Activated effector memory CD4-positive, alpha-beta T cell treated with anti-CD3 and anti-CD28 coated beads, Interleukin-2, amount 50 U/mL, for 16 hours (primary cell): ENCODE measurements around the gene PLCL2.
"Not testable (repeated sequence)": the region's sequence is repeated elsewhere in the genome, so short reads cannot be mapped to it uniquely, and the experiment has no call there.

Source experiments
- DNase-seq: peaks from one replicate; pipeline ENCODE4 v3.0.0-alpha.2; 2020

Gene PLCL2

GRCh38 chr3:16978234-16978920 lies 93.6 kb downstream of the PLCL2 start:
- DNase-seq = no peak

GRCh38 chr3:16978921-16979271 lies 94.1 kb downstream of the PLCL2 start:
- no peak for DNase-seq

GRCh38 chr3:16979769-16980515 lies 95.2 kb downstream of the PLCL2 start:
- not testable (repeated sequence) for DNase-seq

- not testable (repeated sequence) for DNase-seq
Observed at GRCh38 chr3:16980526-16980925, 95.8 kb downstream of the PLCL2 start.

- DNase-seq = no peak
Observed at GRCh38 chr3:16982460-16982859, 97.7 kb downstream of the PLCL2 start.

GRCh38 chr3:16985608-16986007 lies 100.9 kb downstream of the PLCL2 start:
- no peak for DNase-seq

- no peak for DNase-seq
Observed at GRCh38 chr3:16987141-16987540, 102.4 kb downstream of the PLCL2 start.

- DNase-seq = no peak
Observed at GRCh38 chr3:16990163-16990562, 105.4 kb downstream of the PLCL2 start.

GRCh38 chr3:16992198-16992597 lies 107.4 kb downstream of the PLCL2 start:
- DNase-seq = no peak

- DNase-seq = no peak
Observed at GRCh38 chr3:16993227-16993626, 108.5 kb downstream of the PLCL2 start.

GRCh38 chr3:16994854-16995525 lies 110.2 kb downstream of the PLCL2 start:
- no peak for DNase-seq

GRCh38 chr3:16995601-16996000 lies 110.8 kb downstream of the PLCL2 start:
- no peak for DNase-seq

GRCh38 chr3:16998236-16998923 lies 113.6 kb downstream of the PLCL2 start:
- no peak for DNase-seq

GRCh38 chr3:16999161-16999560 lies 114.4 kb downstream of the PLCL2 start:
- no peak for DNase-seq

GRCh38 chr3:16999871-17000270 lies 115.1 kb downstream of the PLCL2 start:
- DNase-seq = no peak

- DNase-seq = no peak
Observed at GRCh38 chr3:17003457-17003856, 118.7 kb downstream of the PLCL2 start.

GRCh38 chr3:17006132-17006852 lies 121.5 kb downstream of the PLCL2 start:
- DNase-seq = no peak

GRCh38 chr3:17007284-17007683 lies 122.5 kb downstream of the PLCL2 start:
- no peak for DNase-seq

GRCh38 chr3:17009826-17010225 lies 125.1 kb downstream of the PLCL2 start:
- DNase-seq = no peak

GRCh38 chr3:17011728-17012338 lies 127.1 kb downstream of the PLCL2 start:
- DNase-seq = no peak

GRCh38 chr3:17013050-17013449 lies 128.3 kb downstream of the PLCL2 start:
- no peak for DNase-seq

GRCh38 chr3:17013571-17013970 lies 128.8 kb downstream of the PLCL2 start:
- no peak for DNase-seq
